Astrocyte (in vitro differentiated cells and primary cell): ENCODE results near the gene CFAP65. TPM values are rescaled to one million over a fixed set of nuclear protein-coding genes. Genes with fewer than 3 reads are reported as not detected.

Source experiments
- DNase-seq: peaks from one replicate; pipeline ENCODE4 v3.0.0-alpha.2; 2010; ENCODE audit warnings: low read depth
- FAIRE-seq: peaks from 2 replicates; lab custom pipeline; 2011; peaks lifted over from hg19 to GRCh38; lab: Jason Lieb, UNC
- H2AFZ ChIP-seq: 2 replicates; pipeline ENCODE4 v1.6.0; 2012; ENCODE audit warnings: low read depth, low read length, inconsistent platforms
- H3K27ac ChIP-seq: 2 replicates; pipeline ENCODE4 v1.5.1; 2011; ENCODE audit warnings: low read depth, low read length, inconsistent platforms
- H3K27me3 ChIP-seq: 2 replicates; pipeline ENCODE4 v1.6.0; 2011; ENCODE audit warnings: low read length, inconsistent platforms; ENCODE audit not compliant: insufficient read depth
- H3K36me3 ChIP-seq: 2 replicates; pipeline ENCODE4 v1.5.1; 2011; ENCODE audit warnings: low read length, inconsistent platforms; ENCODE audit not compliant: insufficient read depth
- H3K4me1 ChIP-seq: 2 replicates; pipeline ENCODE4 v1.5.1; 2011; ENCODE audit warnings: low read length, inconsistent platforms; ENCODE audit not compliant: insufficient read depth
- H3K4me2 ChIP-seq: 2 replicates; pipeline ENCODE4 v1.6.0; 2012; ENCODE audit warnings: low read length, inconsistent platforms
- H3K4me3 ChIP-seq: 2 replicates; pipeline ENCODE4 v1.5.1; 2011; ENCODE audit warnings: low read depth, mild to moderate bottlenecking, low read length, inconsistent platforms; ENCODE audit not compliant: insufficient read depth
- H3K79me2 ChIP-seq: 2 replicates; pipeline ENCODE4 v1.6.0; 2012; ENCODE audit warnings: mild to moderate bottlenecking, low read length, inconsistent platforms; ENCODE audit not compliant: insufficient read depth
- H3K9ac ChIP-seq: 2 replicates; pipeline ENCODE4 v1.6.0; 2012; ENCODE audit warnings: mild to moderate bottlenecking, low read length, inconsistent platforms
- H3K9me3 ChIP-seq: 2 replicates; pipeline ENCODE4 v1.5.1; 2012; ENCODE audit warnings: low read depth, mild to moderate bottlenecking, low read length, inconsistent platforms; ENCODE audit not compliant: insufficient read depth
- H4K20me1 ChIP-seq: 2 replicates; pipeline ENCODE4 v1.6.0; 2012; ENCODE audit warnings: low read length, inconsistent platforms; ENCODE audit not compliant: insufficient read depth
- H3K27ac Mint-ChIP-seq: one replicate; pipeline ENCODE4 v1.8.0; 2021; ENCODE audit warnings: mild to moderate bottlenecking, mixed read lengths; ENCODE audit not compliant: unreplicated experiment
- H3K27me3 Mint-ChIP-seq: one replicate; pipeline ENCODE4 v1.8.0; 2021; ENCODE audit warnings: low read depth, mixed read lengths; ENCODE audit not compliant: unreplicated experiment
- H3K36me3 Mint-ChIP-seq: one replicate; pipeline ENCODE4 v1.8.0; 2021; ENCODE audit warnings: low read depth, mixed read lengths; ENCODE audit not compliant: unreplicated experiment
- H3K4me1 Mint-ChIP-seq: one replicate; pipeline ENCODE4 v1.8.0; 2021; ENCODE audit warnings: low read depth, mixed read lengths; ENCODE audit not compliant: unreplicated experiment
- H3K4me3 Mint-ChIP-seq: one replicate; pipeline ENCODE4 v1.8.0; 2021; ENCODE audit warnings: mild to moderate bottlenecking, moderate library complexity, mixed read lengths; ENCODE audit not compliant: unreplicated experiment
- H3K9me3 Mint-ChIP-seq: one replicate; pipeline ENCODE4 v1.8.0; 2021; ENCODE audit warnings: mild to moderate bottlenecking, mixed read lengths; ENCODE audit not compliant: unreplicated experiment
- EZH2 ChIP-seq: IDR thresholded peaks from 2 replicates; pipeline ENCODE4 v1.6.1; 2012; ENCODE audit warnings: mild to moderate bottlenecking, low read length, inconsistent platforms; ENCODE audit not compliant: insufficient read depth
- total RNA-seq: library from RNA; stranded (reverse); gene quantifications from 2 replicates; pipeline ENCODE4 v1.2.1, GENCODE V29; 2021
- TF ChIP-seq, protein P1 (sequence below): IDR thresholded peaks from 2 replicates; pipeline ENCODE4 v1.5.1; 2011; ENCODE audit warnings: low read depth, mild to moderate bottlenecking, inconsistent platforms, low read length, moderate library complexity; ENCODE audit not compliant: insufficient read depth

The CFAP65 gene
- total RNA-seq, 1 donor from 2014 or later = 0.27 TPM

DNA sequence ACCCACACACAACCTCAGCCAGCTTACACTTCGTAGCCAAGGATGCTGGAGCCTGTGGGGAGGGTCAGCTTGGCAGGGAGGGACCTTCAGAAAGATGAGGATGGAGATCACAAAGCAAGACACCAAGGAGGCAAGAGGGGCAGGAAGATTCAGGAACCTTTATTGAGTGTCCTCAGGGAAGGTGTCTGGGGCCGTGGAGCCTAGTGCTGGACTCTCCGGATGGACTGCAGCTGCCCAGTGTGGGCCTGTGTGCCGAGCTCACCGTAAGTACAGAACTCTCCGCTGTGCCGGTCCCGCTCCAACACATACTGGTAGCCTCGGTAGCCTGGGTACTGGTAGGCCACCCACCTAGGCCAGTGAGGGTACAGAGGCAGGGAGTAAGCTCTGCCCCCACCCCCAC is 51.3 kb downstream of the CFAP65 start:
- peaks cover 2% of the 10 kb centered on the region for H3K36me3 Mint-ChIP-seq
- Histone ChIP-seq H3K27me3 (peaks cover 87% of the 10 kb centered on the region), H2AFZ (no peak overlapping the region), H3K4me1 (peaks cover 9% of the 10 kb centered on the region), H3K9ac (no peak overlapping the region), H3K79me2 (no peaks in the 10 kb centered on the region), H4K20me1 (peaks cover 6% of the 10 kb centered on the region), H3K4me3 (no peak overlapping the region), H3K36me3 (no peaks in the 10 kb centered on the region), H3K27ac (no peak overlapping the region), H3K9me3 (peaks cover 3% of the 10 kb centered on the region), H3K4me2 (no peak overlapping the region)
- no peak for FAIRE-seq
- no peak overlapping the region for H3K27ac Mint-ChIP-seq
- peaks cover 8% of the 10 kb centered on the region for H3K9me3 Mint-ChIP-seq
- H3K27me3 Mint-ChIP-seq = peaks cover 85% of the 10 kb centered on the region
- no peaks in the 10 kb centered on the region for H3K4me1 Mint-ChIP-seq
- DNase-seq = no peak
- TF ChIP-seq EZH2 = no peak
- TF ChIP-seq, protein P1, sequence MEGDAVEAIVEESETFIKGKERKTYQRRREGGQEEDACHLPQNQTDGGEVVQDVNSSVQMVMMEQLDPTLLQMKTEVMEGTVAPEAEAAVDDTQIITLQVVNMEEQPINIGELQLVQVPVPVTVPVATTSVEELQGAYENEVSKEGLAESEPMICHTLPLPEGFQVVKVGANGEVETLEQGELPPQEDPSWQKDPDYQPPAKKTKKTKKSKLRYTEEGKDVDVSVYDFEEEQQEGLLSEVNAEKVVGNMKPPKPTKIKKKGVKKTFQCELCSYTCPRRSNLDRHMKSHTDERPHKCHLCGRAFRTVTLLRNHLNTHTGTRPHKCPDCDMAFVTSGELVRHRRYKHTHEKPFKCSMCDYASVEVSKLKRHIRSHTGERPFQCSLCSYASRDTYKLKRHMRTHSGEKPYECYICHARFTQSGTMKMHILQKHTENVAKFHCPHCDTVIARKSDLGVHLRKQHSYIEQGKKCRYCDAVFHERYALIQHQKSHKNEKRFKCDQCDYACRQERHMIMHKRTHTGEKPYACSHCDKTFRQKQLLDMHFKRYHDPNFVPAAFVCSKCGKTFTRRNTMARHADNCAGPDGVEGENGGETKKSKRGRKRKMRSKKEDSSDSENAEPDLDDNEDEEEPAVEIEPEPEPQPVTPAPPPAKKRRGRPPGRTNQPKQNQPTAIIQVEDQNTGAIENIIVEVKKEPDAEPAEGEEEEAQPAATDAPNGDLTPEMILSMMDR = no peak
- no peak overlapping the region for H3K4me3 Mint-ChIP-seq

DNA sequence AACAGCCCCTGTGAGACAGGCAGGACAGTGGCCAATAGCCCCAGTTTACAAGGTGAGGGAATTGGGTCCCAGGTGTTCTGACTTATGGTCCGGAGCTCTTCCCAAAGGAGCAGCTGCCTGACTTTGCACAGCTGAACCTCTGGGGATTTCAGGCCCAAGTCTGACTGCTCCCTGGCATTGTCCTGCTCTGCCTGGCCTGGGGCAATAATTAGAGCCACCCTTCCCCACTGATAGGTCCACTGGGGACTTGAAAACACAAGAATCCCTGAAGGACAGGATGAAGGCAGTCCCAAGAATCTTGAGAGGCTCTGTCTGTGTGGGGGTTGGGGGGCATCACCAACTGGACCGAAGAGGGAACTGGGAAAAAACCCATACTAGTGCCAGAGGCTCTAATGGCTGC is 52.7 kb downstream of the CFAP65 start:
- DNase-seq (no peak), FAIRE-seq (no peak)
- Histone ChIP-seq H3K9me3 (peaks cover 3% of the 10 kb centered on the region), H4K20me1 (peaks cover 6% of the 10 kb centered on the region), H3K4me2 (no peak overlapping the region), H3K4me3 (no peak overlapping the region), H3K27me3 (peaks cover 88% of the 10 kb centered on the region), H3K4me1 (peaks cover 6% of the 10 kb centered on the region), H2AFZ (no peak overlapping the region), H3K79me2 (no peaks in the 10 kb centered on the region), H3K27ac (no peak overlapping the region), H3K36me3 (no peaks in the 10 kb centered on the region), H3K9ac (no peak overlapping the region)
- H3K36me3 Mint-ChIP-seq = peaks cover 3% of the 10 kb centered on the region
- H3K9me3 Mint-ChIP-seq = peaks cover 8% of the 10 kb centered on the region
- no peak overlapping the region for H3K4me3 Mint-ChIP-seq
- H3K27ac Mint-ChIP-seq = no peak overlapping the region
- no peak for TF ChIP-seq EZH2
- TF ChIP-seq, protein P1 = no peak
- H3K4me1 Mint-ChIP-seq = peaks cover 2% of the 10 kb centered on the region
- peaks cover 84% of the 10 kb centered on the region for H3K27me3 Mint-ChIP-seq

DNA sequence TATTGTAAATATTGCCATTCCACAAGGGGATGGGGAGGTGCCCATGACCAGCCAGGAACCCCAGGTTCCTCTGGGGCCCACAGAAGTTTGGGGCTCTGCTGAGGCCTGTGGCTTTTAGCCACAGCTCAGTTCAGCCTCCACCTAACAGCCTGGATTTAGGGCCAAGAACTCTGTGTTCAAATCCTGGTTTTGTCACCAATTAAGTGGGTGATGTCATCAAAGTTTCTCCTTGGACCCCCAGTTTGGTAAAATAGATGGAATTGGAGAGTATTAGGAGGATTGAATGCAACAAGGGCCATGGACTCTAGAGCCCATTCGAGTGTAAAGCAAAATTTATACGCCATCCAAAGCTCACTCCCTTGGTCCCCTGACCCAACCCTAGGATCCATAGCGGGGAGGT is 53.2 kb downstream of the CFAP65 start:
- Histone ChIP-seq H3K36me3 (no peaks in the 10 kb centered on the region), H3K4me1 (peaks cover 2% of the 10 kb centered on the region), H2AFZ (no peak overlapping the region), H4K20me1 (peaks cover 11% of the 10 kb centered on the region), H3K9me3 (peaks cover 7% of the 10 kb centered on the region), H3K4me2 (no peak overlapping the region), H3K79me2 (no peaks in the 10 kb centered on the region), H3K27ac (no peak overlapping the region), H3K27me3 (peaks cover 88% of the 10 kb centered on the region), H3K4me3 (no peak overlapping the region), H3K9ac (no peak overlapping the region)
- no peak overlapping the region for H3K27ac Mint-ChIP-seq
- H3K36me3 Mint-ChIP-seq = peaks cover 3% of the 10 kb centered on the region
- no peak for DNase-seq
- peaks cover 88% of the 10 kb centered on the region for H3K27me3 Mint-ChIP-seq
- peaks cover 2% of the 10 kb centered on the region for H3K4me1 Mint-ChIP-seq
- no peak overlapping the region for H3K4me3 Mint-ChIP-seq
- H3K9me3 Mint-ChIP-seq = peaks cover 8% of the 10 kb centered on the region
- TF ChIP-seq, protein P1 = no peak
- no peak for TF ChIP-seq EZH2
- FAIRE-seq = no peak
